DND-41 (cell line): Measurements from ENCODE around the gene ESPL1.
A peak's percentile ranks its signal among the peaks of the same experiment; 100 is the strongest.

Experiments
- ATAC-seq: fragments of 200-7000 bp; cut with Tn5 transposase; 3 replicates; pipeline ENCODE4 v1.9.1; 2021; ENCODE audit warnings: low read depth; ENCODE audit not compliant: insufficient read depth
- DNase-seq: peaks from one replicate; pipeline ENCODE4 v3.0.0-alpha.2; 2020
- H2AFZ ChIP-seq: 2 replicates; pipeline ENCODE4 v1.6.0; 2012; ENCODE audit warnings: low read depth, low read length
- H3K27ac ChIP-seq: 2 replicates; pipeline ENCODE4 v1.5.1; 2012; ENCODE audit warnings: low read length, inconsistent platforms
- H3K27me3 ChIP-seq: fragments of 200-600 bp; sonication (generic); 2 replicates; pipeline ENCODE4 v1.6.0; 2012; ENCODE audit warnings: low read length, mild to moderate bottlenecking, inconsistent platforms; ENCODE audit not compliant: insufficient read depth, poor library complexity
- H3K36me3 ChIP-seq: 2 replicates; pipeline ENCODE4 v1.5.1; 2012; ENCODE audit warnings: low read length, inconsistent platforms; ENCODE audit not compliant: insufficient read depth
- H3K4me1 ChIP-seq: 2 replicates; pipeline ENCODE4 v1.5.1; 2012; ENCODE audit warnings: mild to moderate bottlenecking, low read length; ENCODE audit not compliant: insufficient read depth
- H3K4me2 ChIP-seq: 2 replicates; pipeline ENCODE4 v1.6.0; 2012; ENCODE audit warnings: mild to moderate bottlenecking, moderate library complexity, low read length, inconsistent platforms; ENCODE audit not compliant: insufficient read depth
- H3K4me3 ChIP-seq, 2 experiments: fragments of 200-600 bp in 1 of 2; shearing (Covaris generic) in 1 of 2; 2 replicates each; pipeline ENCODE4 v1.5.1; 2012 to 2016; ENCODE audit warnings: inconsistent platforms in 2 of 2, low read length in 2 of 2, mild to moderate bottlenecking in 2 of 2, low read depth in 1 of 2, moderate library complexity in 1 of 2
- H3K79me2 ChIP-seq: 2 replicates; pipeline ENCODE4 v1.6.0; 2012; ENCODE audit warnings: low read length, inconsistent platforms; ENCODE audit not compliant: insufficient read depth
- H3K9ac ChIP-seq: 2 replicates; pipeline ENCODE4 v1.6.0; 2012; ENCODE audit warnings: low read depth, mild to moderate bottlenecking, inconsistent platforms, low read length, moderate library complexity
- H3K9me3 ChIP-seq: 2 replicates; pipeline ENCODE4 v1.5.1; 2012; ENCODE audit warnings: low read length, moderate library complexity, mild to moderate bottlenecking, inconsistent platforms; ENCODE audit not compliant: insufficient read depth, severe bottlenecking
- H4K20me1 ChIP-seq: 2 replicates; pipeline ENCODE4 v1.6.0; 2012; ENCODE audit warnings: low read length; ENCODE audit not compliant: insufficient read depth
- CTCF ChIP-seq: IDR thresholded peaks from 2 replicates; pipeline ENCODE4 v1.5.1; 2012; ENCODE audit warnings: borderline replicate concordance, low read length, moderate library complexity, mild to moderate bottlenecking; ENCODE audit not compliant: poor library complexity, severe bottlenecking; ENCODE audit errors: extremely low read depth
- EZH2 ChIP-seq: IDR thresholded peaks from 3 replicates; pipeline ENCODE4 v1.6.1; 2012; ENCODE audit warnings: borderline replicate concordance, low read depth, mild to moderate bottlenecking, moderate library complexity, low read length, inconsistent platforms; ENCODE audit not compliant: severe bottlenecking

ESPL1 gene

GRCh38 chr12:53224061-53224896, 43.8 kb upstream of the ESPL1 start:
- no peak for DNase-seq
- Histone ChIP-seq H3K27ac (no peak overlapping the region), H3K36me3 (no peaks in the 10 kb centered on the region), H3K4me3 (no peak overlapping the region), H3K9me3 (no peaks in the 10 kb centered on the region), H3K4me2 (peak overlapping the region; percentile 40), H3K27me3 (peaks cover 14% of the 10 kb centered on the region), H4K20me1 (no peaks in the 10 kb centered on the region), H3K9ac (no peak overlapping the region; the same call in 1 of the 2 replicates), H3K79me2 (no peaks in the 10 kb centered on the region), H2AFZ (no peak overlapping the region), H3K4me1 (peaks cover 49% of the 10 kb centered on the region)
- TF ChIP-seq EZH2: no peak
- TF ChIP-seq CTCF: peak; percentile 25
- no peak for ATAC-seq

- H3K36me3 ChIP-seq: no peaks in the 10 kb centered on the region
- no peak overlapping the region for H3K27ac ChIP-seq
- peaks cover 41% of the 10 kb centered on the region for H3K4me1 ChIP-seq
- no peaks in the 10 kb centered on the region for H3K79me2 ChIP-seq
- no peak overlapping the region for H3K9ac ChIP-seq
- peaks cover 6% of the 10 kb centered on the region for H3K27me3 ChIP-seq
- DNase-seq (no peak), ATAC-seq (no peak)
- no peaks in the 10 kb centered on the region for H4K20me1 ChIP-seq
- H3K9me3 ChIP-seq: no peaks in the 10 kb centered on the region
- H3K4me3 ChIP-seq: no peak overlapping the region
- H3K4me2 ChIP-seq: no peak overlapping the region
- H2AFZ ChIP-seq: no peak overlapping the region
- TF ChIP-seq EZH2 (no peak), CTCF (no peak)
These were observed 43.0 kb upstream of the ESPL1 start for GRCh38 chr12:53224897-53225634.

GRCh38 chr12:53225635-53226424, 42.3 kb upstream of the ESPL1 start:
- H3K4me3 ChIP-seq: no peak overlapping the region
- no peak overlapping the region for H3K27ac ChIP-seq
- DNase-seq: no peak
- H3K9me3 ChIP-seq: no peaks in the 10 kb centered on the region
- no peaks in the 10 kb centered on the region for H4K20me1 ChIP-seq
- no peaks in the 10 kb centered on the region for H3K79me2 ChIP-seq
- no peak overlapping the region for H3K9ac ChIP-seq
- no peak overlapping the region for H2AFZ ChIP-seq
- no peaks in the 10 kb centered on the region for H3K36me3 ChIP-seq
- TF ChIP-seq CTCF: no peak
- no peak for TF ChIP-seq EZH2
- peaks cover 35% of the 10 kb centered on the region for H3K4me1 ChIP-seq
- ATAC-seq: no peak
- no peaks in the 10 kb centered on the region for H3K27me3 ChIP-seq
- H3K4me2 ChIP-seq: no peak overlapping the region
